Panc1 (cell line): ENCODE results near the gene TARP.

ENCODE experiments used
- ATAC-seq: fragments of 200-7000 bp; cut with Tn5 transposase; 2 replicates; pipeline ENCODE4 v1.9.1; 2020; ENCODE audit warnings: mild to moderate bottlenecking, moderate library complexity
- BruUV-seq: library from RNA; stranded (reverse); fragments of 400-500 nt; replicated peaks from 2 replicates; lab custom pipeline; 2021; lab: Mats Ljungman, UMichigan
- CTCF ChIA-PET: fragments of 300-600 bp; sonication (Branson Sonifier 250); formaldehyde crosslinking; loops from one replicate; lab custom pipeline; 2022; ENCODE audit warnings: antibody characterized with exemption; lab: Charles Lee
- POLR2A ChIA-PET: fragments of 300-600 bp; sonication (Branson Sonifier 250); formaldehyde crosslinking; loops from one replicate; lab custom pipeline; 2022; ENCODE audit warnings: antibody characterized with exemption; lab: Charles Lee
- DNase-seq: peaks from one replicate; pipeline ENCODE4 v3.0.0-alpha.2; 2010; ENCODE audit warnings: low read depth, low spot score
- H3K27ac ChIP-seq: 2 replicates; pipeline ENCODE4 v1.5.1; 2011; ENCODE audit warnings: mild to moderate bottlenecking, low read length, inconsistent platforms
- H3K27me3 ChIP-seq: fragments of 200-500 bp; sonication (Bioruptor generic); 2 replicates; pipeline ENCODE4 v1.6.0; 2014; ENCODE audit warnings: low read length, inconsistent platforms; ENCODE audit not compliant: control insufficient read depth, insufficient read depth
- H3K36me3 ChIP-seq: fragments of 200-500 bp; sonication (Bioruptor generic); 2 replicates; pipeline ENCODE4 v1.5.1; 2014; ENCODE audit warnings: inconsistent platforms, mild to moderate bottlenecking, low read length, moderate library complexity; ENCODE audit not compliant: control insufficient read depth, insufficient read depth
- H3K4me1 ChIP-seq: 2 replicates; pipeline ENCODE4 v1.5.1; 2011; ENCODE audit warnings: inconsistent platforms, mild to moderate bottlenecking, low read length, moderate library complexity; ENCODE audit not compliant: control insufficient read depth, insufficient read depth
- H3K4me3 ChIP-seq, 2 experiments: 2 replicates each; pipeline ENCODE4 v1.5.1; 2011 to 2012; ENCODE audit warnings: low read depth in 2 of 2, low read length in 2 of 2, mild to moderate bottlenecking in 2 of 2, inconsistent platforms in 1 of 2, moderate library complexity in 1 of 2
- H3K9me3 ChIP-seq: fragments of 200-500 bp; sonication (Bioruptor generic); 2 replicates; pipeline ENCODE4 v1.5.1; 2014; ENCODE audit warnings: low read depth, mild to moderate bottlenecking, inconsistent platforms, low read length, moderate library complexity; ENCODE audit not compliant: control insufficient read depth, insufficient read depth
- CTCF ChIP-seq: fragments of 450-650 bp; IDR thresholded peaks from 2 replicates; pipeline ENCODE4 v1.5.1; 2017; ENCODE audit warnings: mild to moderate bottlenecking
- POLR2AphosphoS5 ChIP-seq: IDR thresholded peaks from 2 replicates; pipeline ENCODE4 v1.6.1; 2012; ENCODE audit warnings: mild to moderate bottlenecking, low read depth, low read length, moderate library complexity
- REST ChIP-seq, 2 experiments: IDR thresholded peaks; 2 replicates each; pipeline ENCODE4 v1.6.1; 2011 to 2012; ENCODE audit warnings: low read depth in 2 of 2, control low read depth in 1 of 2, low read length in 1 of 2, mild to moderate bottlenecking in 1 of 2, moderate library complexity in 1 of 2; ENCODE audit not compliant: insufficient read depth in 1 of 2
- SIN3A ChIP-seq: IDR thresholded peaks from 2 replicates; pipeline ENCODE4 v1.6.1; 2012; ENCODE audit warnings: low read depth, mild to moderate bottlenecking, low read length, moderate library complexity, borderline replicate concordance; ENCODE audit not compliant: insufficient read depth
- TCF7L2 ChIP-seq: IDR thresholded peaks from 2 replicates; pipeline ENCODE4 v1.6.1; 2011; ENCODE audit warnings: mild to moderate bottlenecking, low read depth, low read length, inconsistent platforms
- in situ Hi-C: cut with HindIII; loops from 2 replicates; pipeline ENCODE4 v1.10.0; 2016; ENCODE audit warnings: low sequenced_read_pairs, low pct_unique_long_range_greater_than_20kb
- intact Hi-C: fragments of 100-400 bp; cut with micrococcal nuclease; formaldehyde crosslinking; loops from one replicate; pipeline ENCODE4 v1.10.0; 2022; ENCODE audit not compliant: unreplicated experiment

Gene TARP

GRCh38 chr7:38322461-38322860, 49.0 kb upstream of the TARP start:
- TF ChIP-seq TCF7L2: no peak
- TF ChIP-seq CTCF: no peak
- TF ChIP-seq REST (IDR thresholded peaks at IDR 0.05; ENCODE audit: insufficient read depth in 1 of 2, low read depth in 2 of 2, low read length in 1 of 2): no peak
- no peak for TF ChIP-seq SIN3A
- TF ChIP-seq POLR2AphosphoS5: no peak
- H3K9me3 ChIP-seq: no peaks in the 10 kb centered on the region
- intact Hi-C loops (no loop called here), in situ Hi-C loops (no loop called here)
- CTCF ChIA-PET: no interaction called here
- ATAC-seq (no peak), DNase-seq (no peak)
- POLR2A ChIA-PET: no interaction called here
- H3K36me3 ChIP-seq: no peaks in the 10 kb centered on the region
- H3K27me3 ChIP-seq: peaks cover 8% of the 10 kb centered on the region
- H3K4me3 ChIP-seq: no peak overlapping the region
- H3K4me1 ChIP-seq: no peaks in the 10 kb centered on the region
- no TSS peak for BruUV-seq
- H3K27ac ChIP-seq: no peak overlapping the region

DNA sequence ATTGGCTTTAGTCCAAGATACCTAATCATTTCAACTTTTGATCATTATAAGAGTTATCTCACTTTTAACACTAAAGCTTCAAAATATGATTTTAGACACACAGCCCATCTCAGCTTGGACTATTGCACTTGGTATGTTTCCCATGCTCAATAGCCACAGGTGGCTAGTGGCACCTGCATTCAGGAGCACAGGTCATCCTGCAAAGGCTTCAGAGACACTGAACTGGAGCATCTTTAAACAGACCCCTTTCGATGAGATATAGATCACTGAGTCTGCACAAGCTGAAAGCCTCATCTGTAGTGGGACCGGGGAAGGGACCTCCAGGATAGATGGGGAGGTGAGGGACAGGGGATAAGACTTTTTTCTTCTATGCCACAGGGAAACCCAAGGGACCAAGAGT, 48.5 kb upstream of the TARP start:
- no peak for ATAC-seq
- TF ChIP-seq TCF7L2 (no peak), SIN3A (no peak), REST (IDR thresholded peaks at IDR 0.05; ENCODE audit: insufficient read depth in 1 of 2, low read depth in 2 of 2, low read length in 1 of 2) (no peak), POLR2AphosphoS5 (no peak), CTCF (no peak)
- Histone ChIP-seq H3K27me3 (peaks cover 8% of the 10 kb centered on the region), H3K9me3 (no peaks in the 10 kb centered on the region), H3K4me1 (no peaks in the 10 kb centered on the region), H3K27ac (no peak overlapping the region), H3K36me3 (no peaks in the 10 kb centered on the region), H3K4me3 (no peak overlapping the region)
- intact Hi-C loops (no loop called here), in situ Hi-C loops (no loop called here)
- DNase-seq: no peak
- BruUV-seq: no TSS peak
- CTCF ChIA-PET: no interaction called here
- POLR2A ChIA-PET: no interaction called here
